PC-3 (cell line): ENCODE data around the gene RXFP1.

Experiments used
- EZH2phosphoT487 ChIP-seq: fragments of 300-600 bp; sonication (generic); IDR thresholded peaks from 2 replicates; pipeline ENCODE4 v1.6.1; 2018; ENCODE audit warnings: mild to moderate bottlenecking, antibody characterized with exemption, low read length, borderline replicate concordance
- TF ChIP-seq, protein P1 (sequence below): fragments of 300-600 bp; sonication (generic); conservative IDR thresholded peaks from 2 replicates; pipeline ENCODE4 v1.5.1; 2017; ENCODE audit warnings: antibody characterized with exemption, low read depth, mild to moderate bottlenecking, low read length

DNA sequence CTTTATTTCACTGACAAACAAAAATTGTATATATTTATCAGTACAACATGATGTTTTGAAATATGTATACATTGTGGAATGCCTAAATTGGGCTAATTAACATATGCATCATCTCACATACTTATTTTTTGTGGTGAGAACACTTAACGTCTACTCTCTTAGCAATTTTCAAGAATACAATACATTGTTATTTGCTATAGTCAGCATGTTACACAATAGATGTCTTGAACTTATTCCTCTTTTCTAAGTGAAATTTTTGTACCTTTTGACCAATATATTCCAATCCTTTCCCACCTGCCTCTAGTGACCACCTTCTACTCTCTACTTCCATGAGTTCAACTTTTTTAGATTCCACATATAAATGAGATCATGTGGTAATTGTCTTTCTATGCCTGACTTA is 114.9 kb downstream of the RXFP1 start:
- TF ChIP-seq, protein P1, sequence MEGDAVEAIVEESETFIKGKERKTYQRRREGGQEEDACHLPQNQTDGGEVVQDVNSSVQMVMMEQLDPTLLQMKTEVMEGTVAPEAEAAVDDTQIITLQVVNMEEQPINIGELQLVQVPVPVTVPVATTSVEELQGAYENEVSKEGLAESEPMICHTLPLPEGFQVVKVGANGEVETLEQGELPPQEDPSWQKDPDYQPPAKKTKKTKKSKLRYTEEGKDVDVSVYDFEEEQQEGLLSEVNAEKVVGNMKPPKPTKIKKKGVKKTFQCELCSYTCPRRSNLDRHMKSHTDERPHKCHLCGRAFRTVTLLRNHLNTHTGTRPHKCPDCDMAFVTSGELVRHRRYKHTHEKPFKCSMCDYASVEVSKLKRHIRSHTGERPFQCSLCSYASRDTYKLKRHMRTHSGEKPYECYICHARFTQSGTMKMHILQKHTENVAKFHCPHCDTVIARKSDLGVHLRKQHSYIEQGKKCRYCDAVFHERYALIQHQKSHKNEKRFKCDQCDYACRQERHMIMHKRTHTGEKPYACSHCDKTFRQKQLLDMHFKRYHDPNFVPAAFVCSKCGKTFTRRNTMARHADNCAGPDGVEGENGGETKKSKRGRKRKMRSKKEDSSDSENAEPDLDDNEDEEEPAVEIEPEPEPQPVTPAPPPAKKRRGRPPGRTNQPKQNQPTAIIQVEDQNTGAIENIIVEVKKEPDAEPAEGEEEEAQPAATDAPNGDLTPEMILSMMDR, result no peak
- no peak for TF ChIP-seq EZH2phosphoT487
